NCI-H748 (cell line): ENCODE measurements around the gene TRUB1.

Source experiments
- DNase-seq: peaks from one replicate; lab custom pipeline; 2025; ENCODE audit not compliant: unreplicated experiment; lab: John Stamatoyannopoulos, UW

Gene TRUB1

DNA sequence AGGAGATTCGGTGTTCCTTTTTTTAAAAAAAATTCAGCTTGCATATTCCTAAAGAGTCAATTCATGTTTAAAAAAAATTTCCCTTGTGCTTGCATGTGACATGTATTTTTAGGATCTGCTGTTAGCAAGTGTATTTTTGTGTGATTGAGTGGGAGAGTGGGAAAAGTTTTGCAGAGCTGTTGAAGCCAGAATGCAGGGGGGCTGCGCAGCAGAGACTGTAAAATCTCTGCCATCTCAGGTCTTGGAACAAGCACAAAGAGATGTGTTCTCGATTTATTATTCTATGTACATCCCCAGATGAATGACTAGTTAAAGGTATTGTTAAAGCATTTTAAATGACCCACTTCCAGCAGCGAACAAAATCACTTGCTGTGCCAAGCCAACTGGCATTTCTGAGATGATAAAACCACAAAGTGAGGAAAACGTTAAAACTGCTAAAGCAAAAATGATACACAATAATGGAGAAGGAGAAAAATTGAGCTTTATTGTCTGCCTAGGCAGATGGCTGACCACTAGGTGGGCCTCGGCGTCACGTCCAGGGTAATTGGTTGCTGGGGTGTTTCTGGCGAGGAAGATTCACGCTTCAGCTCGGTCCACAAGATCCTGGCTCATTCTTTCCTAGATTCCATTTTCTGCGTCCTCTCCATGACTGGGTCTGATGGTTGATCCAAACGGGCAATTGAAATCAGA lies 88.2 kb downstream of the TRUB1 start:
- DNase-seq, result peak; percentile 89

GRCh38 chr10:115026746-115027140 lies 88.7 kb downstream of the TRUB1 start:
- peak; percentile 95 for DNase-seq
